Measurements from ENCODE around the gene TRIM52.

TRIM52 gene

GRCh38 chr5:181224390-181225229, 36.3 kb downstream of the TRIM52 start:
- ATAC-seq = no peak
- TF ChIP-seq ZNF565 (CRISPR knock-in tag; conservative IDR thresholded peaks at IDR 0.05; ENCODE audit: low read depth) (no peak), ZNF8 (CRISPR knock-in tag; IDR thresholded peaks at IDR 0.05) (no peak), ISL1 (CRISPR knock-in tag; IDR thresholded peaks at IDR 0.05) (no peak), ESRRG (CRISPR knock-in tag; IDR thresholded peaks at IDR 0.05) (no peak), ARNTL (CRISPR knock-in tag; IDR thresholded peaks at IDR 0.05; ENCODE audit: borderline replicate concordance, low read depth) (no peak), POU6F1 (CRISPR knock-in tag; IDR thresholded peaks at IDR 0.05; ENCODE audit: borderline replicate concordance, low read depth) (no peak), ZNF70 (CRISPR knock-in tag; IDR thresholded peaks at IDR 0.05) (no peak), TSHZ2 (CRISPR knock-in tag; IDR thresholded peaks at IDR 0.05) (no peak), TCF4 (CRISPR knock-in tag; IDR thresholded peaks at IDR 0.05; ENCODE audit: borderline replicate concordance) (no peak), OSR1 (CRISPR knock-in tag; IDR thresholded peaks at IDR 0.05) (no peak), PATZ1 (CRISPR knock-in tag; IDR thresholded peaks at IDR 0.05; ENCODE audit: borderline replicate concordance) (no peak), RARB (CRISPR knock-in tag; IDR thresholded peaks at IDR 0.05) (no peak), CREB5 (CRISPR knock-in tag; IDR thresholded peaks at IDR 0.05; ENCODE audit: low read depth) (no peak), ZFP30 (CRISPR knock-in tag; IDR thresholded peaks at IDR 0.05) (no peak), SNAI2 (CRISPR knock-in tag; IDR thresholded peaks at IDR 0.05) (no peak), BACH2 (CRISPR knock-in tag; IDR thresholded peaks at IDR 0.05; ENCODE audit: borderline replicate concordance) (no peak), ZFP3 (CRISPR knock-in tag; IDR thresholded peaks at IDR 0.05) (no peak), ZC3H10 (CRISPR knock-in tag; IDR thresholded peaks at IDR 0.05) (no peak)

- no peak for TF ChIP-seq CSRNP3 (CRISPR knock-in tag; IDR thresholded peaks at IDR 0.05)
- peak; percentile 89 for TF ChIP-seq ZFP3 (CRISPR knock-in tag; IDR thresholded peaks at IDR 0.05)
- TF ChIP-seq OSR1 (CRISPR knock-in tag; IDR thresholded peaks at IDR 0.05) = no peak
- peak; percentile 3; the same call in 1 of the 2 replicates for TF ChIP-seq ZNF70 (CRISPR knock-in tag; IDR thresholded peaks at IDR 0.05)
- ATAC-seq = peak; percentile 15
Measured at GRCh38 chr5:181223729-181224389, 37.1 kb downstream of the TRIM52 start.
